GM12878 (cell line): ENCODE data around the gene PRR5L. TPM values are rescaled to one million over a fixed set of nuclear protein-coding genes. Genes with fewer than 3 reads are reported as not detected.

Experiments used
- CBX3 ChIP-seq: fragments of 200-600 bp; sonication (generic); IDR thresholded peaks from 2 replicates; pipeline ENCODE4 v1.6.1; 2016; ENCODE audit warnings: low read depth, borderline replicate concordance
- FOS ChIP-seq: IDR thresholded peaks from 3 replicates; pipeline ENCODE4 v1.6.1; 2011; ENCODE audit warnings: borderline replicate concordance; ENCODE audit not compliant: insufficient read length; ENCODE audit errors: extremely low read depth
- GATAD2B ChIP-seq: fragments of 450-650 bp; conservative IDR thresholded peaks from 2 replicates; pipeline ENCODE4 v1.6.1; 2017; ENCODE audit warnings: low read depth, mild to moderate bottlenecking, moderate library complexity
- HCFC1 ChIP-seq: fragments of 150-350 bp; IDR thresholded peaks from 2 replicates; pipeline ENCODE4 v1.6.1; 2014; ENCODE audit warnings: low read length
- MAX ChIP-seq: IDR thresholded peaks from 2 replicates; pipeline ENCODE4 v1.6.1; 2012; ENCODE audit warnings: low read depth, low read length, improper control_type of control experiment
- MTA2 ChIP-seq: fragments of 450-650 bp; IDR thresholded peaks from 2 replicates; pipeline ENCODE4 v1.6.1; 2016; ENCODE audit warnings: low read depth, mild to moderate bottlenecking, moderate library complexity
- MYB ChIP-seq: fragments of 150-350 bp; IDR thresholded peaks from 2 replicates; pipeline ENCODE4 v1.6.1; 2014; ENCODE audit warnings: mild to moderate bottlenecking, low read depth, low read length, borderline replicate concordance
- MYC ChIP-seq: IDR thresholded peaks from 2 replicates; pipeline ENCODE4 v1.6.1; 2011; ENCODE audit warnings: mild to moderate bottlenecking, low read length, moderate library complexity, inconsistent platforms; ENCODE audit not compliant: insufficient read depth, insufficient replicate concordance, insufficient read length, severe bottlenecking
- NFIC ChIP-seq: IDR thresholded peaks from 2 replicates; pipeline ENCODE4 v1.6.1; 2012; ENCODE audit warnings: low read depth, mild to moderate bottlenecking, inconsistent platforms, low read length, moderate library complexity
- NKRF ChIP-seq: fragments of 450-650 bp; conservative IDR thresholded peaks from 2 replicates; pipeline ENCODE4 v1.6.1; 2017; ENCODE audit warnings: mild to moderate bottlenecking, moderate library complexity
- PML ChIP-seq: IDR thresholded peaks from 2 replicates; pipeline ENCODE4 v1.6.1; 2012; ENCODE audit warnings: low read length, inconsistent platforms
- POLR2AphosphoS2 ChIP-seq: IDR thresholded peaks from 2 replicates; pipeline ENCODE4 v1.6.1; 2011; ENCODE audit warnings: low read depth, mild to moderate bottlenecking, low read length, improper control_type of control experiment, moderate library complexity
- PRDM15 ChIP-seq: fragments of 450-650 bp; formaldehyde crosslinking; IDR thresholded peaks from 2 replicates; pipeline ENCODE4 v1.4.0; 2020; ENCODE audit warnings: mild to moderate bottlenecking, moderate library complexity
- RELA ChIP-seq: fragments of 450-650 bp; IDR thresholded peaks from 2 replicates; pipeline ENCODE4 v1.8.0; 2014; ENCODE audit warnings: borderline replicate concordance; ENCODE audit not compliant: partially characterized antibody
- RFX5 ChIP-seq: IDR thresholded peaks from 2 replicates; pipeline ENCODE4 v1.6.1; 2011; ENCODE audit warnings: low read depth, low read length, improper control_type of control experiment
- SMARCA5 ChIP-seq: fragments of 450-650 bp; IDR thresholded peaks from 2 replicates; pipeline ENCODE4 v1.6.1; 2017; ENCODE audit warnings: mild to moderate bottlenecking
- TCF12 ChIP-seq: IDR thresholded peaks from 2 replicates; pipeline ENCODE4 v1.6.1; 2011; ENCODE audit warnings: low read depth, mild to moderate bottlenecking, low read length
- USF1 ChIP-seq: IDR thresholded peaks from 2 replicates; pipeline ENCODE4 v1.6.1; 2011; ENCODE audit warnings: borderline replicate concordance, low read depth, mild to moderate bottlenecking, moderate library complexity, mixed read lengths, low read length; ENCODE audit not compliant: insufficient read depth; ENCODE audit errors: extremely low read length
- ZBTB40 ChIP-seq: fragments of 450-650 bp; IDR thresholded peaks from 2 replicates; pipeline ENCODE4 v1.6.1; 2016; ENCODE audit warnings: mild to moderate bottlenecking, moderate library complexity, borderline replicate concordance
- polyA plus RNA-seq, 11 experiments: library from polyadenylated mRNA; depleted of rRNA in 4 of 11; unstranded in 6 of 11; stranded (reverse) in 5 of 11; fragments of >200 nt; fragmentation: Nextera tagmentation in 4 of 11; fragmentation: Illumina TruSeq in 1 of 11; extraction: Ambion mirVana in 4 of 11; extraction: Trizol in 1 of 11; gene quantifications; 1 replicate in 1 of 11; 2 replicates in 10 of 11; pipeline versions ENCODE4 v1.2.1 to v1.2.3, GENCODE V29; 2011 to 2016; ENCODE audit warnings: inconsistent platforms in 2 of 11, missing spikeins in 2 of 11, low read depth in 1 of 11
- total RNA-seq, 4 experiments: library from RNA; depleted of rRNA in 3 of 4; stranded (reverse); fragments of >200 nt in 3 of 4; fragmentation: Illumina TruSeq in 1 of 4; extraction: Trizol in 1 of 4; gene quantifications; 2 replicates each; pipeline versions ENCODE4 v1.2.1 to v1.2.3, GENCODE V29; 2013 to 2021

PRR5L gene
- total and polyA plus RNA-seq, 10 of the 15 experiments (the other 5 are each of a cell fraction or from before 2014, with no cell fraction given), result 0.11 to 4.2 (median 0.67) TPM; not detected in 1

GRCh38 chr11:36441610-36442208 is 145.6 kb downstream of the PRR5L start (continued):
- no peak for TF ChIP-seq USF1
- TF ChIP-seq MTA2, result no peak
- TF ChIP-seq CBX3, result no peak
- TF ChIP-seq RFX5, result no peak
- no peak for TF ChIP-seq ZBTB40
- TF ChIP-seq FOS, result no peak
- TF ChIP-seq HCFC1, result no peak
- TF ChIP-seq PRDM15 (CRISPR knock-in tag), result no peak
- no peak for TF ChIP-seq PML
- TF ChIP-seq MYC, result no peak
- TF ChIP-seq POLR2AphosphoS2, result no peak
- TF ChIP-seq RELA, result no peak
- TF ChIP-seq MAX, result no peak
- no peak for TF ChIP-seq GATAD2B
- 0 out of 2 replicates have a peak, but pooled peaks have one; percentile 34 for TF ChIP-seq TCF12
- TF ChIP-seq NFIC, result peak; percentile 81
- TF ChIP-seq SMARCA5, result no peak
- TF ChIP-seq NKRF, result no peak
- TF ChIP-seq MYB, result no peak
